ENCODE measurements around the gene KEL.

GRCh38 chr7:142942746-142943145 is 19.4 kb downstream of the KEL start:
- TF ChIP-seq CTCF (IDR thresholded peaks at IDR 0.05) (no peak), POLR2A (IDR thresholded peaks at IDR 0.05; ENCODE audit: low read depth) (no peak), POLR2AphosphoS5 (IDR thresholded peaks at IDR 0.05) (no peak), EP300 (IDR thresholded peaks at IDR 0.05) (no peak)
